ENCODE measurements around the gene ASPSCR1. TPM values are rescaled to one million over a fixed set of nuclear protein-coding genes. Genes with fewer than 3 reads are reported as not detected.
A peak's percentile ranks its signal among the peaks of the same experiment; 100 is the strongest.

ASPSCR1 gene
- total RNA-seq, 1 experiment from 2014 or later = 60.4 TPM

DNA sequence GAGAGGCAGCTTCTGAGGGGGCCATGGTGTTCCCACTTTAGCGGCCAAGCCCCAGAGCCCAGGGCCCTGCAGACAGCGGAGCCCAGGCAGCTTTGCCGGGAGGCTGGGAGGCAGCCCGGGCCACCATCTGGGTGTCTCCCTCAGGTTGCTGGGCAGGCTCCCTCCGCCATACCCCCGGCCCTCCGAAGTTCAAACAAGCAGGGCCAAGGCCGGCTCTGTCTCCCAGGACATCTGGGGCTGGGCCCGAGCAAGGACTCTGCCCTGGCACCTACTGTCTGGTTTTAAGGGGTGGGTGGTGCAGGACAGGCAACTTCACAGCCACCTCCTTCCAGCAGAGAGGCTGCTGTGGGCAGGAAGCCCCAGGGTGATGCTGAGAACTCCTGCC is 85.5 kb downstream of the ASPSCR1 start:
- H3K4me3 Mint-ChIP-seq = no peak overlapping the region
- CTCF ChIA-PET = interaction anchor here (2.2 to 2.6 kb wide), 2 partner anchors 25 to 33 kb away, joined by 7 to 19 read pairs; partner anchors contain the start of gene DCXR
- H3K9me3 Mint-ChIP-seq = no peaks in the 10 kb centered on the region
- H3K27ac Mint-ChIP-seq = no peak overlapping the region
- no peak for TF ChIP-seq JAZF1 (CRISPR knock-in tag; IDR thresholded peaks at IDR 0.05)
- TF ChIP-seq MYBL2 (CRISPR knock-in tag; IDR thresholded peaks at IDR 0.05) = no peak
- TF ChIP-seq, protein P1, sequence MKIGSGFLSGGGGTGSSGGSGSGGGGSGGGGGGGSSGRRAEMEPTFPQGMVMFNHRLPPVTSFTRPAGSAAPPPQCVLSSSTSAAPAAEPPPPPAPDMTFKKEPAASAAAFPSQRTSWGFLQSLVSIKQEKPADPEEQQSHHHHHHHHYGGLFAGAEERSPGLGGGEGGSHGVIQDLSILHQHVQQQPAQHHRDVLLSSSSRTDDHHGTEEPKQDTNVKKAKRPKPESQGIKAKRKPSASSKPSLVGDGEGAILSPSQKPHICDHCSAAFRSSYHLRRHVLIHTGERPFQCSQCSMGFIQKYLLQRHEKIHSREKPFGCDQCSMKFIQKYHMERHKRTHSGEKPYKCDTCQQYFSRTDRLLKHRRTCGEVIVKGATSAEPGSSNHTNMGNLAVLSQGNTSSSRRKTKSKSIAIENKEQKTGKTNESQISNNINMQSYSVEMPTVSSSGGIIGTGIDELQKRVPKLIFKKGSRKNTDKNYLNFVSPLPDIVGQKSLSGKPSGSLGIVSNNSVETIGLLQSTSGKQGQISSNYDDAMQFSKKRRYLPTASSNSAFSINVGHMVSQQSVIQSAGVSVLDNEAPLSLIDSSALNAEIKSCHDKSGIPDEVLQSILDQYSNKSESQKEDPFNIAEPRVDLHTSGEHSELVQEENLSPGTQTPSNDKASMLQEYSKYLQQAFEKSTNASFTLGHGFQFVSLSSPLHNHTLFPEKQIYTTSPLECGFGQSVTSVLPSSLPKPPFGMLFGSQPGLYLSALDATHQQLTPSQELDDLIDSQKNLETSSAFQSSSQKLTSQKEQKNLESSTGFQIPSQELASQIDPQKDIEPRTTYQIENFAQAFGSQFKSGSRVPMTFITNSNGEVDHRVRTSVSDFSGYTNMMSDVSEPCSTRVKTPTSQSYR (CRISPR knock-in tag; IDR thresholded peaks at IDR 0.05) = no peak
- no peak for TF ChIP-seq TCF7 (CRISPR knock-in tag; IDR thresholded peaks at IDR 0.05; ENCODE audit: low read depth)
- no peak for TF ChIP-seq EMX1 (CRISPR knock-in tag; IDR thresholded peaks at IDR 0.05)
- TF ChIP-seq SOX15 (CRISPR knock-in tag; IDR thresholded peaks at IDR 0.05) = no peak
- TF ChIP-seq PREB (CRISPR knock-in tag; IDR thresholded peaks at IDR 0.05; ENCODE audit: borderline replicate concordance) = no peak
- no peak for TF ChIP-seq KAT7 (CRISPR knock-in tag; IDR thresholded peaks at IDR 0.05; ENCODE audit: borderline replicate concordance)
- no peak for TF ChIP-seq ZSCAN18 (CRISPR knock-in tag; IDR thresholded peaks at IDR 0.05)
- TF ChIP-seq PRDM15 (CRISPR knock-in tag; IDR thresholded peaks at IDR 0.05) = no peak
- no peak for TF ChIP-seq GRHL2 (CRISPR knock-in tag; IDR thresholded peaks at IDR 0.05; ENCODE audit: insufficient replicate concordance, severe bottlenecking)
- no peak for ATAC-seq
- peaks cover 3% of the 10 kb centered on the region; the same call in 1 of the 2 replicates for H3K36me3 Mint-ChIP-seq
- POLR2A ChIA-PET = no interaction called here
- DNase-seq (ENCODE audit: low spot score) = no peak
- 0 out of 2 replicates have a peak, but pooled peaks cover 2% of the 10 kb centered on the region for H3K4me1 Mint-ChIP-seq
- H3K27me3 Mint-ChIP-seq (ENCODE audit: low read depth) = no peaks in the 10 kb centered on the region

DNA sequence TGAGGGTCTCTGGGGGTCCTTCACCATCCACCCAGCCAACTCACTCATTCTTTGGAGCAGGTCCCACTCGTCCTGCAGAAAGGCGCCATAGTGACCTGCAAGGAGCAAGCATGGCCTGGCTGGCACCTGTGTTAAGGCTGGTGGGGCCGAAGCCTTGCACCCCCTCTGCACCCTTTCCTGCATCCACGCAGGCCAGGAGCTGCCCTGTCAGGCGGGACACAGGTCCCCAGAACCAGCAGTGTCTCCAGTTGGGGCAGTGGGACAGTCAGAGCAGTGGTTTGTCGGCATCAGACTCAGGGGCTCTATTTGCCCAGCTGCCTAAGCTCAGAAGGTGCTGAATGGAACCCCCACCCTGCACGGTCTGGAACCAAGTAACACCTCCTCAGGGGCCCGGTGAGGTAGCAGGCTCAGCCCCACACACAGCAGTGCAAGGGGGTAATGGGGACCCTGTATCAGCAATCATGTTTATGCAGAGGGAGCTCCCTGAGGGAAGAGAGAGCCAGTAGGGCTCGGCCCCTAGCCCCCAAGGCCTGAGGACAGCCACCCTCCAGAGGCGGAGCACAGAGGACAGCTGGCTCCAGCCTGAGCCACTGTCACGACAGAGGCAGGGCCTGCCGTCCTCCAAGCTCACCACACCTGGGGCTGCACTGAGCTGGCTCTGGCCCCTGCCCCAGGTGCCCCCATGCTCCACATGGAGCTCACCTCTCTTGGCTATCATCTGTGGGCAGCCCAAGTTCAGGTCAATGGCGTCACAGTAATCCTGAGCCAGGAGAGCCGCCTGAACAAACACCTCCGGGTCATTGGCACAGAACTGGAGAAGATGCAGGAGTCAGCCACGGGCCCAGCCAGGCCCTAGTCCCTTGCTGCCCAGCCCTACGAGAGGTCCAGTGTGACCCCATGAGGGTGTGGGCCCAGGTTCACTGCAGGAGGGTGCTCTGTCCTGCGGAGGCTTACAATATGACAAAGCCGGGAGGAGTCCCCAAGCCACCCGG is 86.3 kb downstream of the ASPSCR1 start:
- DNase-seq (ENCODE audit: low spot score) (no peak), ATAC-seq (no peak)
- Mint-ChIP-seq H3K4me1 (0 out of 2 replicates have a peak, but pooled peaks cover 2% of the 10 kb centered on the region), H3K4me3 (peak overlapping the region; percentile 67), H3K9me3 (no peaks in the 10 kb centered on the region), H3K27ac (no peak overlapping the region), H3K36me3 (peaks cover 3% of the 10 kb centered on the region; the same call in 1 of the 2 replicates), H3K27me3 (ENCODE audit: low read depth) (no peaks in the 10 kb centered on the region)
- POLR2A ChIA-PET = no interaction called here
- CTCF ChIA-PET = interaction anchor here (0.7 to 2.6 kb wide), 4 partner anchors 26 to 90 kb away, joined by 3 to 19 read pairs (median 6); partner anchors contain the start of gene DCXR
- TF ChIP-seq, protein P2, sequence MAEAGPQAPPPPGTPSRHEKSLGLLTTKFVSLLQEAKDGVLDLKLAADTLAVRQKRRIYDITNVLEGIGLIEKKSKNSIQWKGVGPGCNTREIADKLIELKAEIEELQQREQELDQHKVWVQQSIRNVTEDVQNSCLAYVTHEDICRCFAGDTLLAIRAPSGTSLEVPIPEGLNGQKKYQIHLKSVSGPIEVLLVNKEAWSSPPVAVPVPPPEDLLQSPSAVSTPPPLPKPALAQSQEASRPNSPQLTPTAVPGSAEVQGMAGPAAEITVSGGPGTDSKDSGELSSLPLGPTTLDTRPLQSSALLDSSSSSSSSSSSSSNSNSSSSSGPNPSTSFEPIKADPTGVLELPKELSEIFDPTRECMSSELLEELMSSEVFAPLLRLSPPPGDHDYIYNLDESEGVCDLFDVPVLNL (CRISPR knock-in tag; IDR thresholded peaks at IDR 0.05; ENCODE audit: borderline replicate concordance, low read depth) = no peak
- TF ChIP-seq NR1H2 (CRISPR knock-in tag; IDR thresholded peaks at IDR 0.05) = no peak
- TF ChIP-seq ZNF423 (CRISPR knock-in tag; IDR thresholded peaks at IDR 0.05) = no peak
- TF ChIP-seq CBFB (CRISPR knock-in tag; IDR thresholded peaks at IDR 0.05; ENCODE audit: low read depth) = no peak
- TF ChIP-seq ZNF532 (CRISPR knock-in tag; IDR thresholded peaks at IDR 0.05; ENCODE audit: borderline replicate concordance) = no peak
- TF ChIP-seq, protein P3, sequence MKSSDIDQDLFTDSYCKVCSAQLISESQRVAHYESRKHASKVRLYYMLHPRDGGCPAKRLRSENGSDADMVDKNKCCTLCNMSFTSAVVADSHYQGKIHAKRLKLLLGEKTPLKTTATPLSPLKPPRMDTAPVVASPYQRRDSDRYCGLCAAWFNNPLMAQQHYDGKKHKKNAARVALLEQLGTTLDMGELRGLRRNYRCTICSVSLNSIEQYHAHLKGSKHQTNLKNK (CRISPR knock-in tag; IDR thresholded peaks at IDR 0.05) = no peak
